GM19452 (cell line): ENCODE measurements around the gene PXN.
"Not testable (repeated sequence)": the region's sequence is repeated elsewhere in the genome, so short reads cannot be mapped to it uniquely, and the experiment has no call there.

Experiments used
- ATAC-seq: cut with Tn5 transposase; IDR thresholded peaks from one replicate; pipeline ENCODE4 v1.9.1; 2021; ENCODE audit not compliant: unreplicated experiment

The PXN gene

GRCh38 chr12:120262852-120263747, 2.4 kb downstream of the PXN start:
- no peak for ATAC-seq

- ATAC-seq = no peak
Measured at GRCh38 chr12:120261951-120262851, 3.3 kb downstream of the PXN start.

- ATAC-seq = no peak
Measured at GRCh38 chr12:120260607-120261006, 4.9 kb downstream of the PXN start.

GRCh38 chr12:120259418-120260202, 5.9 kb downstream of the PXN start:
- no peak for ATAC-seq

- no peak for ATAC-seq
Measured at GRCh38 chr12:120258323-120258896, 7.1 kb downstream of the PXN start.

- no peak for ATAC-seq
Measured at GRCh38 chr12:120257041-120257821, 8.3 kb downstream of the PXN start.

GRCh38 chr12:120254809-120255208, 10.7 kb downstream of the PXN start:
- ATAC-seq = no peak

- not testable (repeated sequence) for ATAC-seq
Measured at GRCh38 chr12:120253313-120253712, 12.2 kb downstream of the PXN start.

GRCh38 chr12:120252071-120252906, 13.2 kb downstream of the PXN start:
- no peak for ATAC-seq

- not testable (repeated sequence) for ATAC-seq
Measured at GRCh38 chr12:120251364-120252070, 14.0 kb downstream of the PXN start.

- ATAC-seq = no peak
Measured at GRCh38 chr12:120249875-120250795, 15.4 kb downstream of the PXN start.

GRCh38 chr12:120249266-120249874, 16.2 kb downstream of the PXN start:
- no peak for ATAC-seq

GRCh38 chr12:120247621-120248030, 17.9 kb downstream of the PXN start:
- ATAC-seq = no peak

- no peak for ATAC-seq
Measured at GRCh38 chr12:120247183-120247582, 18.3 kb downstream of the PXN start.

- ATAC-seq = not testable (repeated sequence)
Measured at GRCh38 chr12:120246705-120247104, 18.8 kb downstream of the PXN start.

- no peak for ATAC-seq
Measured at GRCh38 chr12:120242971-120243699, 22.4 kb downstream of the PXN start.
